NCI-H1930 (cell line): ENCODE measurements around the gene SLC47A2.

ENCODE experiments used
- DNase-seq, 2 experiments: peaks; one replicate each; lab custom pipeline; 2025; lab: John Stamatoyannopoulos, UW

SLC47A2 gene

GRCh38 chr17:19747159-19747719 is 30.9 kb upstream of the SLC47A2 start:
- DNase-seq, result no peak

- DNase-seq, result no peak
Observed at GRCh38 chr17:19746517-19746916, 30.1 kb upstream of the SLC47A2 start.

GRCh38 chr17:19744922-19745757 is 28.8 kb upstream of the SLC47A2 start:
- DNase-seq, result peak; percentile 66 to 84

- no peak for DNase-seq
Observed at GRCh38 chr17:19744492-19744891, 28.1 kb upstream of the SLC47A2 start.

- DNase-seq, result no peak
Observed at GRCh38 chr17:19743101-19744100, 27.0 kb upstream of the SLC47A2 start.

GRCh38 chr17:19742495-19742894 is 26.1 kb upstream of the SLC47A2 start:
- DNase-seq, result no peak

- no peak for DNase-seq
Observed at GRCh38 chr17:19741832-19742457, 25.6 kb upstream of the SLC47A2 start.

GRCh38 chr17:19740933-19741332 is 24.5 kb upstream of the SLC47A2 start:
- DNase-seq, result no peak

- no peak for DNase-seq
Observed at GRCh38 chr17:19739241-19740201, 23.1 kb upstream of the SLC47A2 start.

- no peak for DNase-seq
Observed at GRCh38 chr17:19738757-19739156, 22.4 kb upstream of the SLC47A2 start.

- no peak for DNase-seq
Observed at GRCh38 chr17:19738073-19738449, 21.7 kb upstream of the SLC47A2 start.

GRCh38 chr17:19737305-19738072 is 21.1 kb upstream of the SLC47A2 start:
- DNase-seq, result no peak

- no peak for DNase-seq
Observed at GRCh38 chr17:19736071-19736470, 19.7 kb upstream of the SLC47A2 start.

GRCh38 chr17:19733953-19734526 is 17.7 kb upstream of the SLC47A2 start:
- DNase-seq, result no peak

- DNase-seq, result no peak
Observed at GRCh38 chr17:19731626-19732025, 15.2 kb upstream of the SLC47A2 start.

GRCh38 chr17:19730843-19731242 is 14.5 kb upstream of the SLC47A2 start:
- no peak for DNase-seq

- DNase-seq, result no peak
Observed at GRCh38 chr17:19729900-19730299, 13.5 kb upstream of the SLC47A2 start.

- DNase-seq, result no peak
Observed at GRCh38 chr17:19728084-19728495, 11.7 kb upstream of the SLC47A2 start.

GRCh38 chr17:19727501-19728078 is 11.2 kb upstream of the SLC47A2 start:
- DNase-seq, result no peak
